K562 (cell line): ENCODE results near the gene ZSCAN21. TPM values are rescaled to one million over a fixed set of nuclear protein-coding genes. Genes with fewer than 3 reads are reported as not detected.

ENCODE experiments used
- CCNT2 ChIP-seq: IDR thresholded peaks from 2 replicates; pipeline ENCODE4 v1.6.1; 2011; ENCODE audit warnings: borderline replicate concordance, low read depth, mild to moderate bottlenecking, moderate library complexity, mixed read lengths, low read length; ENCODE audit not compliant: insufficient read length; ENCODE audit errors: extremely low read depth
- FOXA3 ChIP-seq, 2 experiments: fragments of 450-650 bp in 1 of 2; sonication (generic) in 1 of 2; formaldehyde crosslinking; IDR thresholded peaks in 1 of 2; conservative IDR thresholded peaks in 1 of 2; 2 replicates each; pipeline versions ENCODE4 v1.4.0 to v1.8.0; 2020 to 2022; ENCODE audit warnings: mild to moderate bottlenecking in 2 of 2, missing genetic modification reagents in 1 of 2
- FOXJ2 ChIP-seq: fragments of 200-800 bp; sonication (Bioruptor generic); IDR thresholded peaks from 2 replicates; pipeline ENCODE4 v1.6.1; 2016; ENCODE audit warnings: missing genetic modification characterization, missing compliant biosample characterization
- GTF2E2 ChIP-seq: fragments of 200-800 bp; sonication (Bioruptor generic); IDR thresholded peaks from 2 replicates; pipeline ENCODE4 v1.6.1; 2016; ENCODE audit warnings: missing genetic modification characterization, missing compliant biosample characterization
- HNRNPLL ChIP-seq: fragments of 200-400 bp; formaldehyde crosslinking; IDR thresholded peaks from 2 replicates; pipeline ENCODE4 v1.6.1; 2017; ENCODE audit warnings: low read length, low read depth, mild to moderate bottlenecking; ENCODE audit not compliant: poor library complexity, severe bottlenecking
- ILF3 ChIP-seq: fragments of 450-650 bp; IDR thresholded peaks from 2 replicates; pipeline ENCODE4 v1.6.1; 2018; ENCODE audit warnings: antibody characterized with exemption, mild to moderate bottlenecking, moderate library complexity, borderline replicate concordance
- JUN ChIP-seq, 2 experiments: sonication (generic) in 1 of 2; formaldehyde crosslinking in 1 of 2; IDR thresholded peaks; 2 replicates each; pipeline versions ENCODE4 v1.6.1 to v1.8.0; 2012 to 2022; ENCODE audit warnings: borderline replicate concordance in 2 of 2, mild to moderate bottlenecking in 2 of 2, improper control_type of control experiment in 1 of 2, low read depth in 1 of 2, low read length in 1 of 2, missing genetic modification reagents in 1 of 2
- L3MBTL2 ChIP-seq: fragments of 450-650 bp; IDR thresholded peaks from 2 replicates; pipeline ENCODE4 v1.6.1; 2016; ENCODE audit warnings: mild to moderate bottlenecking, moderate library complexity
- MCM5 ChIP-seq: fragments of 450-650 bp; IDR thresholded peaks from 2 replicates; pipeline ENCODE4 v1.6.1; 2016; ENCODE audit warnings: low read depth
- RNF2 ChIP-seq: sonication (generic); IDR thresholded peaks from 2 replicates; pipeline ENCODE4 v1.6.1; 2016
- SIN3A ChIP-seq, 2 experiments: fragments of 150-350 bp in 1 of 2; IDR thresholded peaks; 2 replicates each; pipeline ENCODE4 v1.6.1; 2011 to 2016; ENCODE audit warnings: borderline replicate concordance in 2 of 2, low read depth in 2 of 2, low read length in 2 of 2, mild to moderate bottlenecking in 2 of 2, moderate library complexity in 2 of 2; ENCODE audit not compliant: control insufficient read depth in 1 of 2
- ZNF197 ChIP-seq: fragments of 200-800 bp; sonication (Bioruptor generic); IDR thresholded peaks from 2 replicates; pipeline ENCODE4 v1.6.1; 2016; ENCODE audit warnings: low read depth, missing genetic modification characterization, missing compliant biosample characterization
- ZNF347 ChIP-seq: fragments of 450-650 bp; formaldehyde crosslinking; IDR thresholded peaks from 2 replicates; pipeline ENCODE4 v1.4.0; 2020; ENCODE audit warnings: low read depth, mild to moderate bottlenecking, moderate library complexity
- ZNF586 ChIP-seq: fragments of 450-650 bp; formaldehyde crosslinking; conservative IDR thresholded peaks from 2 replicates; pipeline ENCODE4 v1.4.0; 2020; ENCODE audit warnings: mild to moderate bottlenecking, moderate library complexity
- polyA plus RNA-seq, 8 experiments: library from polyadenylated mRNA; depleted of rRNA in 4 of 8; stranded (reverse) in 5 of 8; unstranded in 3 of 8; fragments of >200 nt; fragmentation: Nextera tagmentation in 2 of 8; fragmentation: Illumina TruSeq in 1 of 8; extraction: Ambion mirVana in 2 of 8; extraction: Trizol in 1 of 8; gene quantifications; 2 replicates each; pipeline versions ENCODE4 v1.2.1 to v1.2.3, GENCODE V29; 2011 to 2014; ENCODE audit warnings: inconsistent platforms in 1 of 8, missing spikeins in 1 of 8
- total RNA-seq, 7 experiments: library from RNA; depleted of rRNA in 6 of 7; stranded (reverse); fragments of >200 nt in 6 of 7; fragmentation: Illumina TruSeq in 2 of 7; extraction: Trizol in 2 of 7; gene quantifications; 2 replicates each; pipeline versions ENCODE4 v1.2.1 to v1.2.3, GENCODE V29; 2011 to 2021; ENCODE audit warnings: low replicate concordance in 1 of 7
- TF ChIP-seq, protein P1 (sequence below): fragments of 450-650 bp; formaldehyde crosslinking; IDR thresholded peaks from 2 replicates; pipeline ENCODE4 v1.4.0; 2020; ENCODE audit warnings: mild to moderate bottlenecking, moderate library complexity
- TF ChIP-seq, protein P2 (sequence below): fragments of 450-650 bp; IDR thresholded peaks from 2 replicates; pipeline ENCODE4 v1.6.1; 2016; ENCODE audit warnings: mild to moderate bottlenecking, moderate library complexity

The ZSCAN21 gene
- total and polyA plus RNA-seq, 9 of the 15 experiments (the other 6 are each of a cell fraction or from before 2014, with no cell fraction given), result 5.9 to 15.5 (median 13.2) TPM

DNA sequence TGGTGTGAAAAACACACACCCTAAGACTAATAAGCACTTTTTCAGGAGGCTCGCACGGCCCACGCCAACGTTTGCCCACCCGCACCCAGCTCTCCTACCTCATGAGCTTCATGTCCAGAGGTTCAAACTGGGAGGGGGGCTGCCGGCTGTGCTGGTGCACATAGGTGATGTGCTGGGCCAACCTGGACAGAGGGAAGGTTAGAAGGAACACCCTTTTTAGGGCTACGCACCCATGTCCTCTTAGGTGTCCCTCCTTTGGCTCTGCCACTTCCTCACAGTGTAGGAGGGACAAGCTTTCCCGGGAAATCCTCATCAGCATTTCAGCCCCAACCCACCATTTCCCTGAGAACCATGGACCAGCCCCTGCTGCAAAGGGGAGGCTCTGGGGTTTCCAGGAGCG is 45.7 kb downstream of the ZSCAN21 start (continued):
- TF ChIP-seq ZNF347 (CRISPR knock-in tag), result no peak
- TF ChIP-seq, protein P1, sequence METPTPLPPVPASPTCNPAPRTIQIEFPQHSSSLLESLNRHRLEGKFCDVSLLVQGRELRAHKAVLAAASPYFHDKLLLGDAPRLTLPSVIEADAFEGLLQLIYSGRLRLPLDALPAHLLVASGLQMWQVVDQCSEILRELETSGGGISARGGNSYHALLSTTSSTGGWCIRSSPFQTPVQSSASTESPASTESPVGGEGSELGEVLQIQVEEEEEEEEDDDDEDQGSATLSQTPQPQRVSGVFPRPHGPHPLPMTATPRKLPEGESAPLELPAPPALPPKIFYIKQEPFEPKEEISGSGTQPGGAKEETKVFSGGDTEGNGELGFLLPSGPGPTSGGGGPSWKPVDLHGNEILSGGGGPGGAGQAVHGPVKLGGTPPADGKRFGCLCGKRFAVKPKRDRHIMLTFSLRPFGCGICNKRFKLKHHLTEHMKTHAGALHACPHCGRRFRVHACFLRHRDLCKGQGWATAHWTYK (CRISPR knock-in tag), result no peak
- no peak for TF ChIP-seq ZNF586
- TF ChIP-seq MCM5, result no peak
- TF ChIP-seq, protein P2, sequence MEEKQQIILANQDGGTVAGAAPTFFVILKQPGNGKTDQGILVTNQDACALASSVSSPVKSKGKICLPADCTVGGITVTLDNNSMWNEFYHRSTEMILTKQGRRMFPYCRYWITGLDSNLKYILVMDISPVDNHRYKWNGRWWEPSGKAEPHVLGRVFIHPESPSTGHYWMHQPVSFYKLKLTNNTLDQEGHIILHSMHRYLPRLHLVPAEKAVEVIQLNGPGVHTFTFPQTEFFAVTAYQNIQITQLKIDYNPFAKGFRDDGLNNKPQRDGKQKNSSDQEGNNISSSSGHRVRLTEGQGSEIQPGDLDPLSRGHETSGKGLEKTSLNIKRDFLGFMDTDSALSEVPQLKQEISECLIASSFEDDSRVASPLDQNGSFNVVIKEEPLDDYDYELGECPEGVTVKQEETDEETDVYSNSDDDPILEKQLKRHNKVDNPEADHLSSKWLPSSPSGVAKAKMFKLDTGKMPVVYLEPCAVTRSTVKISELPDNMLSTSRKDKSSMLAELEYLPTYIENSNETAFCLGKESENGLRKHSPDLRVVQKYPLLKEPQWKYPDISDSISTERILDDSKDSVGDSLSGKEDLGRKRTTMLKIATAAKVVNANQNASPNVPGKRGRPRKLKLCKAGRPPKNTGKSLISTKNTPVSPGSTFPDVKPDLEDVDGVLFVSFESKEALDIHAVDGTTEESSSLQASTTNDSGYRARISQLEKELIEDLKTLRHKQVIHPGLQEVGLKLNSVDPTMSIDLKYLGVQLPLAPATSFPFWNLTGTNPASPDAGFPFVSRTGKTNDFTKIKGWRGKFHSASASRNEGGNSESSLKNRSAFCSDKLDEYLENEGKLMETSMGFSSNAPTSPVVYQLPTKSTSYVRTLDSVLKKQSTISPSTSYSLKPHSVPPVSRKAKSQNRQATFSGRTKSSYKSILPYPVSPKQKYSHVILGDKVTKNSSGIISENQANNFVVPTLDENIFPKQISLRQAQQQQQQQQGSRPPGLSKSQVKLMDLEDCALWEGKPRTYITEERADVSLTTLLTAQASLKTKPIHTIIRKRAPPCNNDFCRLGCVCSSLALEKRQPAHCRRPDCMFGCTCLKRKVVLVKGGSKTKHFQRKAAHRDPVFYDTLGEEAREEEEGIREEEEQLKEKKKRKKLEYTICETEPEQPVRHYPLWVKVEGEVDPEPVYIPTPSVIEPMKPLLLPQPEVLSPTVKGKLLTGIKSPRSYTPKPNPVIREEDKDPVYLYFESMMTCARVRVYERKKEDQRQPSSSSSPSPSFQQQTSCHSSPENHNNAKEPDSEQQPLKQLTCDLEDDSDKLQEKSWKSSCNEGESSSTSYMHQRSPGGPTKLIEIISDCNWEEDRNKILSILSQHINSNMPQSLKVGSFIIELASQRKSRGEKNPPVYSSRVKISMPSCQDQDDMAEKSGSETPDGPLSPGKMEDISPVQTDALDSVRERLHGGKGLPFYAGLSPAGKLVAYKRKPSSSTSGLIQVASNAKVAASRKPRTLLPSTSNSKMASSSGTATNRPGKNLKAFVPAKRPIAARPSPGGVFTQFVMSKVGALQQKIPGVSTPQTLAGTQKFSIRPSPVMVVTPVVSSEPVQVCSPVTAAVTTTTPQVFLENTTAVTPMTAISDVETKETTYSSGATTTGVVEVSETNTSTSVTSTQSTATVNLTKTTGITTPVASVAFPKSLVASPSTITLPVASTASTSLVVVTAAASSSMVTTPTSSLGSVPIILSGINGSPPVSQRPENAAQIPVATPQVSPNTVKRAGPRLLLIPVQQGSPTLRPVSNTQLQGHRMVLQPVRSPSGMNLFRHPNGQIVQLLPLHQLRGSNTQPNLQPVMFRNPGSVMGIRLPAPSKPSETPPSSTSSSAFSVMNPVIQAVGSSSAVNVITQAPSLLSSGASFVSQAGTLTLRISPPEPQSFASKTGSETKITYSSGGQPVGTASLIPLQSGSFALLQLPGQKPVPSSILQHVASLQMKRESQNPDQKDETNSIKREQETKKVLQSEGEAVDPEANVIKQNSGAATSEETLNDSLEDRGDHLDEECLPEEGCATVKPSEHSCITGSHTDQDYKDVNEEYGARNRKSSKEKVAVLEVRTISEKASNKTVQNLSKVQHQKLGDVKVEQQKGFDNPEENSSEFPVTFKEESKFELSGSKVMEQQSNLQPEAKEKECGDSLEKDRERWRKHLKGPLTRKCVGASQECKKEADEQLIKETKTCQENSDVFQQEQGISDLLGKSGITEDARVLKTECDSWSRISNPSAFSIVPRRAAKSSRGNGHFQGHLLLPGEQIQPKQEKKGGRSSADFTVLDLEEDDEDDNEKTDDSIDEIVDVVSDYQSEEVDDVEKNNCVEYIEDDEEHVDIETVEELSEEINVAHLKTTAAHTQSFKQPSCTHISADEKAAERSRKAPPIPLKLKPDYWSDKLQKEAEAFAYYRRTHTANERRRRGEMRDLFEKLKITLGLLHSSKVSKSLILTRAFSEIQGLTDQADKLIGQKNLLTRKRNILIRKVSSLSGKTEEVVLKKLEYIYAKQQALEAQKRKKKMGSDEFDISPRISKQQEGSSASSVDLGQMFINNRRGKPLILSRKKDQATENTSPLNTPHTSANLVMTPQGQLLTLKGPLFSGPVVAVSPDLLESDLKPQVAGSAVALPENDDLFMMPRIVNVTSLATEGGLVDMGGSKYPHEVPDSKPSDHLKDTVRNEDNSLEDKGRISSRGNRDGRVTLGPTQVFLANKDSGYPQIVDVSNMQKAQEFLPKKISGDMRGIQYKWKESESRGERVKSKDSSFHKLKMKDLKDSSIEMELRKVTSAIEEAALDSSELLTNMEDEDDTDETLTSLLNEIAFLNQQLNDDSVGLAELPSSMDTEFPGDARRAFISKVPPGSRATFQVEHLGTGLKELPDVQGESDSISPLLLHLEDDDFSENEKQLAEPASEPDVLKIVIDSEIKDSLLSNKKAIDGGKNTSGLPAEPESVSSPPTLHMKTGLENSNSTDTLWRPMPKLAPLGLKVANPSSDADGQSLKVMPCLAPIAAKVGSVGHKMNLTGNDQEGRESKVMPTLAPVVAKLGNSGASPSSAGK, result no peak
- no peak for TF ChIP-seq HNRNPLL
- TF ChIP-seq GTF2E2 (tag), result no peak
- TF ChIP-seq RNF2, result no peak
- no peak for TF ChIP-seq ZNF197 (CRISPR knock-in tag)
- TF ChIP-seq FOXJ2 (tag), result no peak
- TF ChIP-seq ILF3, result no peak
- no peak for TF ChIP-seq JUN (IDR thresholded peaks at IDR 0.05; ENCODE audit: borderline replicate concordance, low read depth, low read length)
- no peak for TF ChIP-seq JUN (CRISPR knock-in tag; IDR thresholded peaks at IDR 0.05; ENCODE audit: borderline replicate concordance)
- no peak for TF ChIP-seq SIN3A (IDR thresholded peaks at IDR 0.05; ENCODE audit: borderline replicate concordance in 2 of 2, control insufficient read depth in 1 of 2, low read depth in 2 of 2, low read length in 2 of 2)
- TF ChIP-seq L3MBTL2, result no peak
- no peak for TF ChIP-seq FOXA3 (CRISPR knock-in tag; conservative IDR thresholded peaks at IDR 0.05 in 1 of 2, IDR thresholded peaks at IDR 0.05 in 1 of 2)
- no peak for TF ChIP-seq CCNT2
